Thoracic aorta (tissue), 2 donors: ENCODE results near the gene TAOK2. TPM values are rescaled to one million over a fixed set of nuclear protein-coding genes. Genes with fewer than 3 reads are reported as not detected.
"Not testable (repeated sequence)": the region's sequence is repeated elsewhere in the genome, so short reads cannot be mapped to it uniquely, and the experiment has no call there.

Experiments used
- ATAC-seq: fragments of 150-250 bp; one replicate; pipeline ENCODE4 v1.8.0; 2017; ENCODE audit warnings: low read depth; ENCODE audit not compliant: insufficient number of reproducible peaks, low FRiP score
- DNase-seq: peaks from one replicate; pipeline ENCODE4 v3.0.0-alpha.2; 2020; ENCODE audit warnings: low spot score
- H3K27ac ChIP-seq, 2 donors: fragments of 200-600 bp; sonication (generic); 1 replicate in 1 of 2; 2 replicates in 1 of 2; pipeline ENCODE4 v1.5.1; 2016; ENCODE audit warnings: mild to moderate bottlenecking in 2 of 2, moderate library complexity in 2 of 2
- H3K27me3 ChIP-seq: fragments of 200-600 bp; sonication (generic); replicated peaks from 2 replicates; pipeline ENCODE4 v1.6.0; 2016; ENCODE audit warnings: mild to moderate bottlenecking; ENCODE audit not compliant: insufficient read depth
- H3K36me3 ChIP-seq: fragments of 200-600 bp; sonication (generic); one replicate; pipeline ENCODE4 v1.5.1; 2016
- H3K4me1 ChIP-seq, 2 donors: fragments of 200-600 bp; sonication (generic); 1 replicate in 1 of 2; 2 replicates in 1 of 2; pipeline versions ENCODE4 v1.5.1 to v1.6.0; 2016; ENCODE audit warnings: low read depth in 2 of 2, mild to moderate bottlenecking in 1 of 2; ENCODE audit not compliant: control insufficient read depth in 1 of 2
- H3K4me3 ChIP-seq: fragments of 200-600 bp; sonication (generic); 2 replicates; pipeline ENCODE4 v1.5.1; 2016; ENCODE audit warnings: mild to moderate bottlenecking
- H3K9me3 ChIP-seq: fragments of 200-600 bp; sonication (generic); 2 replicates; pipeline ENCODE4 v1.5.1; 2016
- total RNA-seq, 2 donors: library from RNA; depleted of rRNA; stranded (reverse); fragments of >200 nt; gene quantifications; one replicate each; pipeline versions ENCODE4 v1.1.0 to v1.2.3, GENCODE V29; 2016
- TF ChIP-seq, protein P1 (sequence below): fragments of 200-600 bp; sonication (generic); IDR thresholded peaks from one replicate; pipeline ENCODE4 v1.5.1; 2019; ENCODE audit warnings: antibody characterized with exemption

The TAOK2 gene
- total RNA-seq, 2 donors from 2014 or later: 54.6 to 55.0 TPM

DNA sequence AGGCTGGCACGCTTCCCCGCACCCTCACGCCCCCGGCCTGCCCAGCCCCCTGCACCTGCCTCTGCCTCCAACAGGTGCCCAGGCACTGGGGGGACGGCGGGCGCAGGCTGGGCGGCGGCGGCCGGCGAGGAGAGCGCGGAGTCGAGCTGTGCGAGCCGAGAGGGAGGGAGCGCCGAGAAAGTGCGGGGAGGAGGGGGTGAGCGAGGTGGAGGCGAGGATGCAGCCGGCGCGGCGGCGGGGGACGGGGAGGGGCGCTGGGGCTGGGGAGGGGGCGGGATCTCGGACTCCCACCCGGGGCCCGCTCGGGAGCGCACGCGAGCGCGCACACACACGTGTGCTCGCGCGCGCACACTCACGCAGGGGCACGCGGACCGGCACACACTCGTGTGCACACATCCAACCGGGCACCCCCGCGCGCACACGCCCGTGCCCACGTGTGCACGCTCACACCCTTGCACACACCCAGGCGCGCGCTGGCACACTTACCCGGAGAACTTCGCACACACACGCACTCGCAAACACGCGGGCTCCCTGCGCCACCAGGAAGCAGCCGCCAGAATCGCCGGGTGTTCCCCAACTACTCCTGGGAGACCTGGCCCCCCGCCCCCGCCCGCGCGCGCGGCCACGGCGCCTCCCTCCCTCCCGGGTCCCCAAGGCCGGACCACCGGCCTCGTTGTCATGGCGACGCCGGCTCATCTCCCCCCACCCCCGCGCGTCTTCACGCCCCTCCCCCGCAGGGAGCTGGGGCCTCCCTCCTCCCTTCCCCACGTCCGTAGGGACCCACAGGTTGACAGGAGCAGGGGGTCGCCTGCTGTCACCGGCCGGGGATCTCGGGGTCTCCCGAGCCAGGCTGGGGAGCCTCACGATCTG, 37.4 kb downstream of the TAOK2 start, which contains the start of gene DOC2A:
Gene DOC2A, minus strand, starts transcription at position 184 of the 870 bp plus-strand sequence. CDS start 805 bp downstream, outside the sequence.
- TF ChIP-seq, protein P1, sequence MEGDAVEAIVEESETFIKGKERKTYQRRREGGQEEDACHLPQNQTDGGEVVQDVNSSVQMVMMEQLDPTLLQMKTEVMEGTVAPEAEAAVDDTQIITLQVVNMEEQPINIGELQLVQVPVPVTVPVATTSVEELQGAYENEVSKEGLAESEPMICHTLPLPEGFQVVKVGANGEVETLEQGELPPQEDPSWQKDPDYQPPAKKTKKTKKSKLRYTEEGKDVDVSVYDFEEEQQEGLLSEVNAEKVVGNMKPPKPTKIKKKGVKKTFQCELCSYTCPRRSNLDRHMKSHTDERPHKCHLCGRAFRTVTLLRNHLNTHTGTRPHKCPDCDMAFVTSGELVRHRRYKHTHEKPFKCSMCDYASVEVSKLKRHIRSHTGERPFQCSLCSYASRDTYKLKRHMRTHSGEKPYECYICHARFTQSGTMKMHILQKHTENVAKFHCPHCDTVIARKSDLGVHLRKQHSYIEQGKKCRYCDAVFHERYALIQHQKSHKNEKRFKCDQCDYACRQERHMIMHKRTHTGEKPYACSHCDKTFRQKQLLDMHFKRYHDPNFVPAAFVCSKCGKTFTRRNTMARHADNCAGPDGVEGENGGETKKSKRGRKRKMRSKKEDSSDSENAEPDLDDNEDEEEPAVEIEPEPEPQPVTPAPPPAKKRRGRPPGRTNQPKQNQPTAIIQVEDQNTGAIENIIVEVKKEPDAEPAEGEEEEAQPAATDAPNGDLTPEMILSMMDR: no peak
- Histone ChIP-seq H3K27me3 (peaks cover 15% of the 10 kb centered on the region), H3K36me3 (no peaks in the 10 kb centered on the region), H3K27ac (no peak within 1 kb of the TSS), H3K4me1 (peaks cover 11 to 25% of the 10 kb centered on the region in 2 donors), H3K4me3 (peak within 1 kb of the TSS; percentile 62), H3K9me3 (no peaks in the 10 kb centered on the region)
- ATAC-seq: no peak
- no peak for DNase-seq

DNA sequence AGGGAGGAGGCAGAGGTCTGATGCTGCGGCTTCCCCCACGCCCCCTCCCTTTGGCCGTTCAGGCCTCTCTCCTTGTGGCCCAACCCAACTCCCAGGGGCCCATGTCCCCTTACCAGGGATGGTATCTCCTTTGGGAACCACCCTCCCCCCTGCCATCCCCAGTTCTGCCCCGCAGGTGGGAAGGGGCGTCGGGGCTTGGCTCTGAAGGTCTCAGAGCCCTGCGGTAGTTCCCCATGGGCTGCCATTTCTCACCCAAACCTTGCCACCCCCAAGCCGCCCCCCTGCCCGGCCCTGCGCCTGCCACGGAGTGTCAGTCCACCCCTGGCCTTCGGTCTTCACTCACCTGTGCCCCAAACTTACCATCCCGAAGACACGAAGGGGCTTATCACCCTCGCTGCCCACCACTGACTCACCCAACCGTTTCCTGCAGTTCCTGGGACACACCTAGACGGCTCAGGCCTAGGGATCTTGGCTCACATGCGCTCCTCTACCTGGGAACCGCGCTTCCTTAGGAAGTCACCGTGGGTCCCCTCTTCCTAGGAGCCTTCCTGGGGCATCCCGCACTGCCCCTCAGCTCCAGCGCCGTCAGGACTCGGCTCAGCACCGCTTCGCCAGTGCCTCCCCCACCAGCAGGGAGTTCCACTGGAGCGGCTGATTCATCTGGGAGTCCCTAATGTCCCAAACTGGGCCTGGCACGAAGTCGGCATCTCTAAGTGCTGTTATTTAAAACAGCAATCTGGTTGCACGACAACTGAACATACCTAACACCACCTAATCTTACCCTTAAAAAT, 38.2 kb downstream of the TAOK2 start:
- DNase-seq: no peak
- H3K27me3 ChIP-seq: peaks cover 15% of the 10 kb centered on the region
- peaks cover 11 to 25% of the 10 kb centered on the region in 2 donors for H3K4me1 ChIP-seq
- H3K27ac ChIP-seq: no peak overlapping the region
- TF ChIP-seq, protein P1: no peak
- no peaks in the 10 kb centered on the region for H3K36me3 ChIP-seq
- peak overlapping the region; percentile 62 for H3K4me3 ChIP-seq
- ATAC-seq: no peak
- H3K9me3 ChIP-seq: no peaks in the 10 kb centered on the region

DNA sequence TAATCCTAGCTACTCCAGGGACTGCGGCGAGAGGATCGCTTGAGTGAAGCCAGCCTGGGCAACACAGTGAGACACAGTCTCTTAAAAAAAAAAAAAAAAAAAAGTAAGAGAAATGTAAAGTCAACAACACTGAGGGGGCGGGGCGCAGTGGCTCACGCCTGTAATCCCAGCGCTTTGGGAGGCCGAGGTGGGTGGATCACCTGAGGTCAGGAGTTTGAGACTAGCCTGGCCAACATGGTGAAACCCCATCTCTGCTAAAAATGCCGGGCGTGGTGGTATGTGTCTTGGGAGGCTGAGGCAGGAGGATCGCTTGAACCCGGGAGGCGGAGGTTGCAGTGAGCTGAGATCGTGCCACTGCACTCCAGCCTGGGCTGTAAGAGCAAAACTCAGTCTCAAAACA, 38.9 kb downstream of the TAOK2 start:
- not testable (repeated sequence) for H3K9me3 ChIP-seq, H3K27ac ChIP-seq, H3K4me3 ChIP-seq, ATAC-seq, DNase-seq, H3K36me3 ChIP-seq
- Histone ChIP-seq H3K27me3 (peaks cover 15% of the 10 kb centered on the region), H3K4me1 (peaks cover 11 to 25% of the 10 kb centered on the region in 2 donors)

DNA sequence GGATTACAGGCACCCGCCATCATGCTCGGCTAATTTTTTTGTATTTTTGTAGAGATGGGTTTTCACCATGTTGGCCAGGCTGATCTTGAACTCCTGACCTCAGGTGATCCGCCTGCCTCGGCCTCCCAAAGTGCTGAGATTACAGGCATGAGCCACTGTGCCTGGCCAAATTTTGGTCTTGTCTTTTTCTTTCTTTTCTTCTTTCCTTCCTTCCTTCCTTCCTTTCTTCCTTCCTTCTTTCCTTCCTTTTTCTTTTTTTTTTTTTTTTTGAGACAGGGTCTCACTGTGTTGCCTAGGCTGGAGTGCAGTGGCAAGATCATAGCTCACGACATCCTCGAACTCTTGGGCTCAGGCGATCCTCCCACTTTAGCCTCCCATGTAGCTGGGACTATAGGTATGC, 41.8 kb downstream of the TAOK2 start:
- not testable (repeated sequence) for H3K4me3 ChIP-seq, DNase-seq, ATAC-seq, H3K27ac ChIP-seq, H3K36me3 ChIP-seq, H3K9me3 ChIP-seq, H3K27me3 ChIP-seq
- peaks cover 10 to 19% of the 10 kb centered on the region in 2 donors for H3K4me1 ChIP-seq

DNA sequence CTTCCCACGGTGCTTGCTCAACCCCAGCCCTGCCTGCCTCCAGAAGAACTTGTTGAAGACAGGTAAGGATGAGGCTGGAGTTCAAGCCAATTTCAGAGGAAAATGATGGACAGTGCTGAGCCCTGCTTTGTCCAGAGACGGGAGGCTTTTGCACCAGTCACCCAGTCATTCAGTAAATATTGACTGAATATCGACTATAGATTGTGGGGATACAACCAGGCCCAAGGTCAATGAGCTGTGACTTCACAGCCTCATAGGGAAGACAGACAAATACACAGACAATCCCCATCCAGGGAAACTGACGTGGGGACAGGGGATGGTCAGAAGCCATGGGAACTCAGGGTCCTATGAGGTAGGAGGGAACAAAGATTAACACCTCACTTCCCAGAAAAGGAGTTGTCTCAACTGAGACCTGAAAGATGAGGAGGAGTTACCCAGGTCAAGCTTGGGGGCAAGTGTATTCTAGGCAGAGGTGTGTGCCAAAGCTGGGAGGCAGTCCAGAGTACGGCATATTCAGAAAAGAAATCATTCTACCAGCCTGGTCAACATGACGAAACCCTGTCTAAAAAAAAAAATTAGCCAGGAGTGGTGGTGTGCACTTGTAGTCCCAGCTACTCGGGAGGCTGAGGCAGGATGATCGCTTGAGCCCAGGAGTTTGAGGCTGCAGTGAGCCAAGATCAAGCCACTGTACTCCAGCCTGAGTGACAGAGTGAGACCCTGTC, 43.0 kb downstream of the TAOK2 start:
- H3K27me3 ChIP-seq: peaks cover 3% of the 10 kb centered on the region
- no peaks in the 10 kb centered on the region for H3K9me3 ChIP-seq
- no peak for ATAC-seq
- H3K4me1 ChIP-seq: peaks cover 2 to 14% of the 10 kb centered on the region in 2 donors
- no peak overlapping the region for H3K27ac ChIP-seq
- H3K36me3 ChIP-seq: no peaks in the 10 kb centered on the region
- DNase-seq: no peak
- H3K4me3 ChIP-seq: no peak overlapping the region
- TF ChIP-seq, protein P1: no peak
